Measurements from ENCODE around the gene PTPRT. TPM values are rescaled to one million over a fixed set of nuclear protein-coding genes. Genes with fewer than 3 reads are reported as not detected.

The PTPRT gene
- total RNA-seq, 1 experiment from 2014 or later = not detected

GRCh38 chr20:43170771-43171170 lies 18.9 kb downstream of the PTPRT start:
- no peak for TF ChIP-seq SIN3A (IDR thresholded peaks at IDR 0.05; ENCODE audit: borderline replicate concordance, insufficient read depth, low read depth, low read length)
- TF ChIP-seq REST (IDR thresholded peaks at IDR 0.05; ENCODE audit: insufficient read depth in 1 of 2, low read depth in 2 of 2, low read length in 1 of 2) = no peak
- TF ChIP-seq CTCF (IDR thresholded peaks at IDR 0.05) = no peak
- TF ChIP-seq TCF7L2 (IDR thresholded peaks at IDR 0.05; ENCODE audit: low read depth, low read length) = no peak
- TF ChIP-seq POLR2AphosphoS5 (IDR thresholded peaks at IDR 0.05; ENCODE audit: low read depth, low read length) = no peak
- DNase-seq (ENCODE audit: low read depth, low spot score) = no peak
- in situ Hi-C loops (cut with HindIII; ENCODE audit: low pct_unique_long_range_greater_than_20kb, low sequenced_read_pairs) (no loop called here), intact Hi-C loops (cut with micrococcal nuclease; ENCODE audit: unreplicated experiment) (no loop called here)
- peaks cover 8% of the 10 kb centered on the region for H3K27me3 ChIP-seq (ENCODE audit: control insufficient read depth, insufficient read depth, low read length)
- ATAC-seq = no peak
- no peaks in the 10 kb centered on the region for H3K4me1 ChIP-seq (ENCODE audit: control insufficient read depth, insufficient read depth, low read length)
- CTCF ChIA-PET = no interaction called here
- H3K36me3 ChIP-seq (ENCODE audit: control insufficient read depth, insufficient read depth, low read length) = no peaks in the 10 kb centered on the region
- no peak overlapping the region for H3K4me3 ChIP-seq (ENCODE audit: low read depth in 2 of 2, low read length in 2 of 2)
- no peak overlapping the region for H3K27ac ChIP-seq (ENCODE audit: low read length)
- BruUV-seq (replicated peaks) = no TSS peak
- no peaks in the 10 kb centered on the region for H3K9me3 ChIP-seq (ENCODE audit: control insufficient read depth, insufficient read depth, low read depth, low read length)
- POLR2A ChIA-PET = no interaction called here

GRCh38 chr20:43167615-43168014 lies 22.1 kb downstream of the PTPRT start:
- no peak for DNase-seq (ENCODE audit: low read depth, low spot score)
- TF ChIP-seq SIN3A (IDR thresholded peaks at IDR 0.05; ENCODE audit: borderline replicate concordance, insufficient read depth, low read depth, low read length) = no peak
- TF ChIP-seq TCF7L2 (IDR thresholded peaks at IDR 0.05; ENCODE audit: low read depth, low read length) = no peak
- H3K27me3 ChIP-seq (ENCODE audit: control insufficient read depth, insufficient read depth, low read length) = peaks cover 8% of the 10 kb centered on the region
- H3K27ac ChIP-seq (ENCODE audit: low read length) = no peak overlapping the region
- H3K4me3 ChIP-seq (ENCODE audit: low read depth in 2 of 2, low read length in 2 of 2) = no peak overlapping the region
- no peaks in the 10 kb centered on the region for H3K9me3 ChIP-seq (ENCODE audit: control insufficient read depth, insufficient read depth, low read depth, low read length)
- H3K36me3 ChIP-seq (ENCODE audit: control insufficient read depth, insufficient read depth, low read length) = no peaks in the 10 kb centered on the region
- in situ Hi-C loops (cut with HindIII; ENCODE audit: low pct_unique_long_range_greater_than_20kb, low sequenced_read_pairs) (no loop called here), intact Hi-C loops (cut with micrococcal nuclease; ENCODE audit: unreplicated experiment) (no loop called here)
- H3K4me1 ChIP-seq (ENCODE audit: control insufficient read depth, insufficient read depth, low read length) = no peaks in the 10 kb centered on the region
- BruUV-seq (replicated peaks) = no TSS peak
- ATAC-seq = no peak
- ChIA-PET POLR2A (no interaction called here), CTCF (no interaction called here)

GRCh38 chr20:43167021-43167420 lies 22.7 kb downstream of the PTPRT start:
- Histone ChIP-seq H3K36me3 (ENCODE audit: control insufficient read depth, insufficient read depth, low read length) (no peaks in the 10 kb centered on the region), H3K27ac (ENCODE audit: low read length) (no peak overlapping the region), H3K27me3 (ENCODE audit: control insufficient read depth, insufficient read depth, low read length) (peaks cover 8% of the 10 kb centered on the region), H3K4me1 (ENCODE audit: control insufficient read depth, insufficient read depth, low read length) (no peaks in the 10 kb centered on the region), H3K4me3 (ENCODE audit: low read depth in 2 of 2, low read length in 2 of 2) (no peak overlapping the region), H3K9me3 (ENCODE audit: control insufficient read depth, insufficient read depth, low read depth, low read length) (no peaks in the 10 kb centered on the region)
- intact Hi-C loops (cut with micrococcal nuclease; ENCODE audit: unreplicated experiment) = no loop called here
- CTCF ChIA-PET = no interaction called here
- DNase-seq (ENCODE audit: low read depth, low spot score) (no peak), ATAC-seq (no peak)
- BruUV-seq (replicated peaks) = no TSS peak
- no peak for TF ChIP-seq POLR2AphosphoS5 (IDR thresholded peaks at IDR 0.05; ENCODE audit: low read depth, low read length)
- no peak for TF ChIP-seq SIN3A (IDR thresholded peaks at IDR 0.05; ENCODE audit: borderline replicate concordance, insufficient read depth, low read depth, low read length)
- TF ChIP-seq REST (IDR thresholded peaks at IDR 0.05; ENCODE audit: insufficient read depth in 1 of 2, low read depth in 2 of 2, low read length in 1 of 2) = no peak
- TF ChIP-seq TCF7L2 (IDR thresholded peaks at IDR 0.05; ENCODE audit: low read depth, low read length) = no peak
- TF ChIP-seq CTCF (IDR thresholded peaks at IDR 0.05) = no peak
- POLR2A ChIA-PET = no interaction called here
- in situ Hi-C loops (cut with HindIII; ENCODE audit: low pct_unique_long_range_greater_than_20kb, low sequenced_read_pairs) = no loop called here

All from Panc1 (cell line).